Measurements from ENCODE around the gene ATAD3C. TPM values are rescaled to one million over a fixed set of nuclear protein-coding genes. Genes with fewer than 3 reads are reported as not detected.
"Not testable (repeated sequence)": the region's sequence is repeated elsewhere in the genome, so short reads cannot be mapped to it uniquely, and the experiment has no call there.

ATAD3C gene
- total and polyA plus RNA-seq, 2 donors (not counting 3 experiments of a cell fraction or from before 2014, with no cell fraction given) = 0.01 TPM; not detected in 1

- H3K36me3 ChIP-seq (ENCODE audit: control insufficient read depth in 2 of 2, extremely low read depth in 1 of 2, insufficient read depth in 2 of 2, low read length in 2 of 2) = no peaks in the 10 kb centered on the region
- no peak for DNase-seq (ENCODE audit: low read depth, low spot score)
- POLR2A ChIA-PET = no interaction called here
- dilution Hi-C loops (cut with MboI; ENCODE audit: extremely low pct_ligation_motif_present, low sequenced_read_pairs) = no loop called here
- H3K9me3 ChIP-seq (replicated peaks; ENCODE audit: control insufficient read depth, insufficient read depth, low read length) = no peaks in the 10 kb centered on the region
- FAIRE-seq = no peak
- H3K27me3 ChIP-seq (ENCODE audit: control insufficient read depth in 2 of 2, insufficient read depth in 2 of 2, low read length in 2 of 2) = no peaks in the 10 kb centered on the region
- no peaks in the 10 kb centered on the region for H3K9me1 ChIP-seq (replicated peaks; ENCODE audit: control insufficient read depth, extremely low read depth, insufficient read depth, low read length)
- H2AFZ ChIP-seq (ENCODE audit: low read depth, low read length) = no peak overlapping the region
- no peaks in the 10 kb centered on the region for H4K20me1 ChIP-seq (replicated peaks; ENCODE audit: control insufficient read depth, extremely low read depth, insufficient read depth, low read length)
- intact Hi-C loops (cut with micrococcal nuclease) = no loop called here
- no peak overlapping the region for H3K9ac ChIP-seq (replicated peaks; ENCODE audit: extremely low read depth, insufficient read depth, low read length)
- no peak overlapping the region for H3K4me2 ChIP-seq (ENCODE audit: insufficient read depth, low read length)
- no peak overlapping the region for H3K4me3 ChIP-seq (replicated peaks in 1 of 3; ENCODE audit: insufficient read depth in 1 of 3, low read depth in 1 of 3, low read length in 3 of 3)
- H3K27ac ChIP-seq (ENCODE audit: insufficient read depth, low read depth, low read length) = no peak overlapping the region
- no peak for TF ChIP-seq EZH2 (IDR thresholded peaks at IDR 0.05; ENCODE audit: borderline replicate concordance, low read depth, low read length, severe bottlenecking)
- no peaks in the 10 kb centered on the region for H3K4me1 ChIP-seq (ENCODE audit: control insufficient read depth, extremely low read depth, insufficient read depth, low read length)
- H3K79me2 ChIP-seq (ENCODE audit: control insufficient read depth, insufficient read depth, low read length) = no peaks in the 10 kb centered on the region
- BruUV-seq (replicated peaks) = no TSS peak
- CTCF ChIA-PET = no interaction called here
These were observed 3.4 kb downstream of the ATAD3C start for GRCh38 chr1:1452882-1453281.

- H4K20me1 ChIP-seq (replicated peaks; ENCODE audit: control insufficient read depth, extremely low read depth, insufficient read depth, low read length); intact Hi-C loops (cut with micrococcal nuclease); dilution Hi-C loops (cut with MboI; ENCODE audit: extremely low pct_ligation_motif_present, low sequenced_read_pairs); H2AFZ ChIP-seq (ENCODE audit: low read depth, low read length); DNase-seq (ENCODE audit: low read depth, low spot score); H3K4me3 ChIP-seq (replicated peaks in 1 of 3; ENCODE audit: insufficient read depth in 1 of 3, low read depth in 1 of 3, low read length in 3 of 3); H3K9me1 ChIP-seq (replicated peaks; ENCODE audit: control insufficient read depth, extremely low read depth, insufficient read depth, low read length); H3K27me3 ChIP-seq (ENCODE audit: control insufficient read depth in 2 of 2, insufficient read depth in 2 of 2, low read length in 2 of 2); H3K9ac ChIP-seq (replicated peaks; ENCODE audit: extremely low read depth, insufficient read depth, low read length); H3K9me3 ChIP-seq (replicated peaks; ENCODE audit: control insufficient read depth, insufficient read depth, low read length); FAIRE-seq; H3K27ac ChIP-seq (ENCODE audit: insufficient read depth, low read depth, low read length); BruUV-seq (replicated peaks); H3K36me3 ChIP-seq (ENCODE audit: control insufficient read depth in 2 of 2, extremely low read depth in 1 of 2, insufficient read depth in 2 of 2, low read length in 2 of 2); H3K4me2 ChIP-seq (ENCODE audit: insufficient read depth, low read length); POLR2A ChIA-PET; H3K4me1 ChIP-seq (ENCODE audit: control insufficient read depth, extremely low read depth, insufficient read depth, low read length); H3K79me2 ChIP-seq (ENCODE audit: control insufficient read depth, insufficient read depth, low read length): not testable (repeated sequence)
- CTCF ChIA-PET = interaction anchor here (0.9 kb wide), 1 partner anchor 31 kb away, joined by 3 read pairs; no protein-coding TSS in a partner anchor
These were observed 5.0 kb downstream of the ATAD3C start for GRCh38 chr1:1454286-1455056.

Data from endothelial cell of umbilical vein (primary cell).